GM21526 (cell line): Measurements from ENCODE around the gene PCCA.

Source experiments
- ATAC-seq: cut with Tn5 transposase; IDR thresholded peaks from one replicate; pipeline ENCODE4 v1.9.1; 2021; ENCODE audit warnings: moderate library complexity; ENCODE audit not compliant: unreplicated experiment, low FRiP score

Gene PCCA

DNA sequence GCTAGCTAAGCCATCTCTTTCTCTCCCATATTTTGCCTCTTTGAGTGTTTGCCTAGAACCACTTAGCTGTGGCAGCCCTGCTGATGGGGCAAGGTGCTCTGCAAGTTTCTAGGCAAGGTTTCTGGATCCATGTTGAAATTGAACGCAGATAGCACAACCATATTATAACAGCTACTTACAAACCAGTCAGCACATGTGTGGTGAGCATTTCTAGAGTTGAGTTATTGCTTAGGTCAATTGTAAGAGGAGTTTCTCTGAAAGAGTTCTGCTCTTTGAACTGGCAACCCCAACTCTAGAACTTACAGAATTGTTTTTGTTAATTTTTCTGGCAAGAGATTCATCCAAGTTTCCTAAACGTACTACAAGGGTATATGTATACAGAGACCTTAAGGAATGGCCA, 396.4 kb downstream of the PCCA start:
- no peak for ATAC-seq

DNA sequence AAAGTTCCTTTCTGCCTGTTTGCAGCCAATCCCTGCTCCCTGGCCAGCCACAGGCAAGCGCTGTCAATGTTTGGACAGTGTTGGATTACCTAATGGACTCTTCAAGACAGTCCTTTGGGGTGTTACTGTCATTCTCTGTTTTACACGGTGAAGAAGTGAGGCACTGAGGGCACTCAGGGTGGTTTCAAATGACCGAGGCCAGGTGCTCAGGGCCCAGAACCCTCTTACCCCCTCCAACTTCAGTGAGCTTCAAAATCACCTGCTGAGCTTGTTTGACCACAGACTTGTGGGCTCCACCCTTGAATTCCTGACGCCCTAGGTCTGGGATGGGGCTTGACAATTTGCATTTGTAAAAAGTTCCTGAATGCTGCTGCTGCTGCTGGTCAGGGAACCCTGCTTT, 401.8 kb downstream of the PCCA start:
- ATAC-seq: no peak

DNA sequence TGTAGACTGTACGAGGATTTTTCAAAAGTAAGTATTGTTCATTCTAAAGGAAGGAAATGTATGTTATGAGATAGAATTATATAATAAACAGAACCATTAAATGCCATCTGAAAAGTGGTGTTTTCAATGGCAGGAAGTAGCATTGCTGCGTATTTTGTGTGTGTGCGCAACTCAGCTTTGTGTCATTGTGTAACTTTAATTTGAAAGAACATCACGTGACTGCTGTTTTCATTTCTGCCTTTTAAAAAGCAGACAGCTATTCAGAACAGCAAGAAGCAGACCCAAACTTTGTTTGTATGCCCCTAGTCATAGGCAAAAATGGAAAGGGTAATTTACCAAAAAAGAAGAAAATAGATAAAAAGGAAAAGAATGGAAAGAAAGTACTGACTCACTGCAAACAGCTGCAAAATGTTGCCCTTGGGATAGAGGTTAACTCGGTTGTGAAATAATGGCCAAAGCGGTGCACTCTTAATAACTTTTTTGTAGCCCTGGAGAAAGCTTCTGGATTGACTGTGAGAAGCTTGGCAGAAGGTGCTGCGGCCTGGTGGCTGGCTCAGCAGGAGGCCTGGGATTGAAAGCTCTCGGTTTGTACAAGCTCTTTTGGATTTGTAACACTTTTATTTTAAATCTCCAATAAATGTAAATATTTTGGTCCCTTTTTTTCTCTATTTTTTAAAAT, 402.4 kb downstream of the PCCA start:
- no peak for ATAC-seq

DNA sequence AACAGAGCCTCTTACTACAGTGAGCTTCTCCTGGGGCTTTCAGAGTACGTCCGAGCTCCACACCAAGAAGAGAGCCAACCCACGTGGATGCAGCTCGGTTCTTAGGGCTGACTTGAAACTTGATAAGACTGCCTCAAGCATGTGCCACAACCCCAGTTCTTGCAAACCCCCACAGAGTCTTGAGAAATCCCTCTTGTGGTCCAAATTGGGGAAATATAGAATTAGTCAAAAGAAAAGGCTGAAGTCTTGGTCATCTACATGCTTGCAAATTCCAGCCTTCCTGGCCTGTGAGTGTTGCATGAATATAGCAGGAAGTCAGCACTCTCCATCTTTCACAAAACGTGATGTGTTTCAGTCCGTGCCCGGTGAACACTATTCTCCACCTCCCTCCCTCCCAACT, 404.5 kb downstream of the PCCA start:
- no peak for ATAC-seq

DNA sequence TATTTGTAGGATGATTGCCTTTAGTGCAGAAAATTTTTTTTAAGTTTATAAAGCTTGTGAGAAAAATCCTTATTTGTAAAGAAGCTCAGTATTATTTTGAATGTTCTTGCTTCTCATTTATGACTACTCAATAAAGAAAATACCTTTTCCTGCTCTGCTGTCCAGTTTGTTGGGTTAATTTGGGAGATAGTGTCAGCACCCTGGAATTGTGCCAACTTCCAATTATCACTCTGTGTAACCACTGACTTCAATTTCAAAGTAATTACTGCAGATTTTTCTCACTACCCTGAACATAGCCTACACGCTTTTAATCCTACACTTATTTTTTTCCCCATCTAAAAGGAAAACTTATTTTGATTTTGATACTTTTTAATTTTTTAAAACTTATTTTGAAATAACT, 406.6 kb downstream of the PCCA start:
- ATAC-seq: no peak

DNA sequence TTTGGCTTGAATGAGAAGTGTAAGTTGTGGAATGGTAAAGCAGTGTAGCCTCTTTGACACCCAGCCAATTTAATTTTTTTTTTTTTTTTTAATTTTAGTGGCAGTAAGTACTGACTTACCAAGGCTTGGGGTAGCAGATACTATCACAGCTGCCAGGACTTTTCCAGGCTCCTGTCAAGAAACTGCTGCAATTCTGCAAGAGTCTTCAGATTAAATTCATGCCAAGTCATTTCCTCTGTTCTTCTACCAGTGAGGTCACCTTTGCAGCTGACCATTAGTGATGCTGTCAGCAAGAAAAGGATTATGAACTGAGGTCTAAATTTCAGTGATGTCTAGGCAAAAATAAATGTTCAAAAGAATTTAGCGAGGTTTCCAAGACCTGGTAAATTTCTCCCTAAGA, 408.5 kb downstream of the PCCA start:
- no peak for ATAC-seq

DNA sequence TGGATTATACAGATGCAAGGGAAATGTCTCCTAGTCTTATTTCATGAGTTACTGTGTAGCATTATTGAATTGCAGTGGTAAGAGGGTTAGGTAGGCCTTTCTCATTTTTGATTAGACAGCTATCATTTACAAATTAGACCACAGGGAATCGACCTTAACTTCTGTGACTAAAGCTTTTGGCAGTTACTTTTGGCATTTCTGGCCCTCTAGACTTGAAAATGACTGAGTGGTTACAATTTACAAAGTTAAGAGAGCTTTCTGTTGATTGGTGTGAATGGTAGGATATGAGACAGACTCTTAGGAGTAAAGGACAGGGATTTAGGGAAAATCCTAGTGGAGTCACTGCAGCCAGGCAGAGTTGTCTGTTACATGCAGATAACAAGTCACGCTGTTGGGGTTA, 413.6 kb downstream of the PCCA start:
- ATAC-seq: no peak

DNA sequence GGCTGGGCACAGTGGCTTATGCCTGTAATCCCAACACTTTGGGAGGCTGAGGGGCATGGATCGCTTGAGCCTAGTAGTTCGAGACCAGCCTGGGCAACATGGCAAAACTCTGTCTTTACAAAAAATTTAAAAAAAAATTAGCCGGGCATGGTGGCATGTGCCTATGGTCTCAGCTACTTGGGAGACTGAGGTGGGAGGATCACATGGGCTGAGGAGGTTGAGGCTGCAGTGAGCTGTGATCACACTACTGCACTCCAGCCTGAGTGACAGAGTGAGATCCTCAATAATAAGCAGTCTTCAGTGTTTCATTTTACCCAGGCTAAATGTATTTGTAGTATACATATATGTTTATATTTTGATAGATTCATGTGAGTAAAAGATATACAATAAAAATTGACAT, 414.7 kb downstream of the PCCA start:
- no peak for ATAC-seq

DNA sequence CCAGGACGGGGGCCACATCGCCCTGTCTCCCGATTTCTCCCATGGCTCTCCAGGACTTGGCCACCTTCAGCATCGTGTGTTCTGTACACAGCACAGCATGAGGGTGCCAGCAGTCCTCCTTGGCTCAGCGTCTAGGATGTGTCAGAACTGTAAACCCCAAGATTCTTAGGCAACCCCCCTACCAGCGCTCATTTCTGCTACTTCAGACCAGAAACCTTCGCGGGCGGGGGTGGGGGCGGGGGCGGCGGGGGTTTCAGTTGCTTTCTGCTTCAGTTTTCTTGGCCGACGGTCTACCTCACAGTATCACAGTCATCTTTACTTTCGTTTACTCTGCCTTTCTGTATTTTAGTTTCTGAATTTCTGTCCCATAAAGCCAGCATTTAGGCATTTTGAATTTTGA, 417.3 kb downstream of the PCCA start:
- peak; percentile 83 for ATAC-seq

DNA sequence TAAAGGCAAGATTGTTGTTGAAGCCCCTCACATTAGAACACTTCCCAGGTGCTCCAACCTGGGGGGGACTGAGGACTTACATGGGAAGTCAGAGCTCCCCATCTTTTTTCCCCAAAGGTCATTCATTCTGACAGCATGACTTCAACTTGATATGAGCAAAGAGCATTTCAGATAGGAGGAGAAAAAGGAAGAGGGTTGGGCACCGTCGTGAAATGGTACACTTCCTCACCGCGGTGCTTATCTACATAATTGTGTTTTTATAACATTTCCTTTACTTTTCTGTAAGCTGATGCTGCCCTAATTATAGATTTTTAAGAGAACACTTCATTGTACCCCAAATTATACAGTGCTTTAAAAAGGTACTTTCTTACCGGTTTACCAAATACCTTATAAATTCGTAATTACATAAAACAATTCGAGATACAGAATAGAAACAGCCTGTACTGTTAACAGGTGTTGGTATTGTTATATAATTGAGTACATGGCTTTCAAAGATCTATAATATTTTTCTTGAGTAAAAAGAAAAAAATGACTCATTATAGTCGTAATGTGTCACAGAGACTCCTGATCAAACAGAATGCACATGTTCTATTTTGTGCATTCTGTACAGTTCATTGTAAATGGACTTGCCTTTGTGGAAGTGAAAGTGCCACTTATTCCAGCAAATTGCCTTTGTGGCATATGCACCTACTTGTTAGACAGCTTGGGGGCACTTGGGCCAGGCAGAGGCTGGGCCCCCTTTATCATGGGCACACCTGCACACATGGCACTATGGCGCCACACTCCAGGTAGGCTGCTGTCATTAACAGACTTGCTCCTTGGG, 417.9 kb downstream of the PCCA start:
- peak; percentile 30 for ATAC-seq

DNA sequence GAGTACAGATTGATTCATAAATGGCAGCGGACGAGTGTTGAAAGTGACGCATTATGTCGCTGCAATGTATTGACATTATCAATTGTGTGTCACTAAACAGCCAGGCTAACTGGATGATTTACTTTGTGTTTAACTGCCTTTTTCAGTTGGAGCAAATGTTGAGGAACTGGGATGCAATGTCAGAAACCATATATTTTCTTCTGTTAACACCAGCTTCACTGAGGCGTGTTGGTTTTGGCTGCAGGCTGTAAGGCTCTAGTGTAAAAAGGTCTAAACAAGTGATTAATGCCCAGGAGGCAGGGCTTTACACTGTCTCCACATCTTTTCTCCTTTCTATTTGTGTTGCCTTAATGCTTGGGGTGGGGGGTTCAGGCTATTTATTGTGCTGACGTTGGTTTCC, 419.6 kb downstream of the PCCA start:
- ATAC-seq: no peak

DNA sequence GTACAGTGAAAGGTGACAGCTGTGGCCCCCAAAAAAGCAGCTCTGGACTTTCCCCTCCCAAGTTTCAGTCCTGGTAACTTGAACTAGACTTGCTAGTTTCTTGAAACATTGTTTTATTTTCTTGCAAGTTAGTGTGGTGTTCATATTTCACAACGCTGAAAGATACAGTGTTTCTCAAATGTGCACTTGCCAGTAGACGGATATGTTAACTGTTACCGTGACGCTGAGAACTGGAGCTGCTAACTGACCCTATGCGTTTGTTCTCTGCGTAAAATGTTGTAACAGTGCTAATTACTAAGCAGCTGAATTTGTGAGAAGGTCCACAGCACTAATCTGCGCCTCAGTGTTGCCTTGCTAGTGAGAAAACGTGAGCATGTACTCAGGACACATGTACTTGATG, 420.1 kb downstream of the PCCA start:
- ATAC-seq: no peak

DNA sequence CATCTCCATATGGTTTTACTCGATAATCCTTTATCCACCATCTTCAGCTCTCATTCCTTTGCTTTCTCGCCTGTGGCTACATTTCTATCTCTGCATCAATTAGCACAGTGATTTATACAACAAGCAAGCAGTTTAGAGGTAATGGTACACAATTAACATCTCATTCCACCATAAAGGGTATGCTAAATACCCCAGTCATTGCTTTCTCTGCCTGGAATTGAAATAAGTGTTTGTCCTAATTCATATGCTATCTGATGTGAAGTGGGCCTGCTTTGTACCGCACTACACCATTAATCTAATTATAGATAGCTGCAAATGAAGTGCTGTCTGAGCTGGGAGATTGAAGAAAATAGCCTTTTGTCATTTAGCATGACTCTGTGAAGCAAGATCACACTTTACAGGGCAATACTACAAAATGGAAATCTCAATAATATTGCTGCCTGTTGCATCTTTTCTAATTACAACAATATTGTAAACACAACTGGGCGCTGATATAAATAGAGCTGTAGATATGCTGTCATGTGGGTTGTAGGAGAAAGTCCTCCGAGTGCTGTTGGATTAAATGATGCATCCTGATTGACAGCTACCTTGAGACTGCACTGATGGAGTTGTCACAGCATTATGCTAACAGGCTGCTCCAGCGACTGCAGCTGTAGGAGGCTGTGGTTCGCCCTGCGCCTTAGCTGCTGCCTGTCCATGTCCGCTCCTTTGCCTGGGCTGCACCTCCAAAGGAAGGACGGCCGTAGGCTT, 421.5 kb downstream of the PCCA start:
- ATAC-seq: no peak

DNA sequence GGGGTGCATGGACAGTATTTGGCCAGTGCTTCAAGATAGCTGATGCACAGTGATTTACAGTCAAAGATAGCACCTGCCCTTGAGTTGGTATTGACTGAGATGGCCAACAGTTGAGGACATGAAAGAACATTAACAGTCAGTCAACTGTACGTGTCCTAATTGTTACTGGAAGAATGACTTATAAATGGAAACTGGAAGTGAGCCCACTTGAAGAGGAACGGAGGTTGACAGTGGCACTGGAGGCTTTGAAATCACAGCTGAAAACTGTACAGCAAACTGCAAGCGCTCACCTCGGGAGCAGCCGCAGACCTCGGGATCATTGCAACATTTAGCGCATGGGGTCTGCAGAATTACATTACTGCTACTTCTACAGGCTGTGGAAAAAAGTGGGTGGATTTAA, 422.6 kb downstream of the PCCA start:
- no peak for ATAC-seq

DNA sequence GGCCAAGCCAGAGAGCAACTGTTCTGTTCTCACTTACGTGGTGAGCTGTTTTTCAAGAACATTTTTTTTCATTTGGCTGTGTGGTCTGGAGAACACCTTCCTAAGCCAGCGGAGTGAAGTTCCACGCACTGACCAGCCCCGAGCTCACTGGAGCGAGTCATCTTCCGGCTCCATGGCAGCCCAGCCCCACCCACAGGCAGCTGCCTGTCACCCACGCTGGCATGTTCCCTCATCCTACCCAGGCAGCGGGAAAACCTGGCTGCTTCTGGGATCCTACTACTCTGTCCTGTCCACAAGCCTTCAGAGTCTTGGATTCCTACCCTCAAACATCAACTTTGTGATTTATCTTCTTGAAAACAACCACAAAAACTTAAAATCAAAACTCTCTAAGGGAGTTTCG, 423.5 kb downstream of the PCCA start:
- ATAC-seq: no peak

DNA sequence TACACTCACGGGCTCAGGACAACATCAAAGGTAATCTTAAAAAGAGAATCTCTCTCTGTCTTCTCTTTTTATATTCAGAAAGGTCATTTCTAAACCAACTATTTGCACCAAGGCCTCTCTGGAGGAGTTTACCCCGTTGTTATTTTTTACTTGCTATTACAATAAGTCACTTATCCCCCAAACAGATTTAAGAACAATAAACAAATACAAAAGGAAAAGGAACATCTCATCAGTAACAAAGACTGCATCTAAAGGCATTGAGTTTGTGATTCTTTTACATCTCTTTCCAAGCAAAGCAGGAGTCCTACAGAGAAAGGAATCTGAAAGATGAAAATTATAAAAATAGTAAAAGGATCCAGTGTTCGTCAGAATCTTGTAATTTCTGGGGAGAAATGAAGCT, 424.3 kb downstream of the PCCA start:
- ATAC-seq: no peak

DNA sequence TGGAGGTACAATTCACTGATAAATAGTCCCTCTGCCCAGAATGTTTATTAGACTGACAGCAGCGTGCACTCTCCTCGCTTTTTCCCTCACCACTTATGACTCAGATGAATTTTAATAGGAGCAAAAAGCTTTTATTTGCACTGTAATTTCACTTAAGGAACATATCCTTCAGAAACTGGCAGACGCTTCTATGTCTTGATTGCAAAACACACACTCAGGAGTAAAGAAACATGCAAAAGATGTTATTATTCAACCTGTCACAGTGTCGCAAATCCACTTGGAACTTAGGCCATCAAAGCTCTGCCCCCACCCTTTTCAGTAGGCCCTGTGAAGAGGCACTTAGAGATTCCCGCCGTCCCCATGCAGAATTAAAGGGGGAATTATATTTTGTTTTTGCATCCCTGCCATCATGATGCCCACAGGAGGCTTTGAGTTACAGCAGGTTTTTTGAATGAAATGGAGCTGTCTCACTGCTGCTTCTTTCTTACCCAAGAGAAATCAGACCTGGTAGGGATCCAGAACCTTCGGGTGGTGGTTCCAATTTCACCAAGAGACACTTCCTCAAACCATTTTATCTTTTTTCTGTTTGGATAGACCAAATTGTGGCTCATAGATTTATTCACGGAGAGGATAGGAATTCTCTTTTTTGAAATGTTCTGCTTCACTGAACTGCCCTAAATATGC, 425.2 kb downstream of the PCCA start:
- no peak for ATAC-seq

DNA sequence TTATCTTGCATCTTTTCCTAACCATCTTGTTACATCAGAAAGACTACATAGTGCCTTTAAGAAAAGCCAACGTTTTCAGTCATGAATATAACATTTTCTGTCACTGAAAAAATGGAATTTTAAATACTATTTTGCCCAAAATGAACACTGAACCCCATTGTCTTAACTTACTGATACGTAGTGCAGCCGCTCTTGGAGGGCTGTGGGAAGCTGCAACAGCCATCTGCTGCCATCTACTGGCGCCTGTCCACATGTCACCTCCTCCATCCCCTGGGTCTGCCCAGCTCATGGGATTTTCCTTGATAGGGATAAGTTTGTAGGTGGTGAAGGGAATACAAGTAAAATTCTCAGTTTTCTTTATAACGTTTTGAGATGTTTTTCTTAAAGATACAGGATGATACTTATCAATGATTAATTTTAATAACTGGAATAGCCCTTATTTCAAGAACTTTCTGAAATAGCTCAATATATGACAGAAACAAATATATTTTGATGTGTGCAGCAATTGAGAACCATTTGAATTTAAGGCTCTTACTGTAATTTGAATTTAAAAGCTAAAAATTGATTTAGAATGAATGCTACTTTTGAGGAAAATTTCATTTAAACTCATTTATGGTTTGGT, 426.0 kb downstream of the PCCA start:
- ATAC-seq: peak; percentile 94

DNA sequence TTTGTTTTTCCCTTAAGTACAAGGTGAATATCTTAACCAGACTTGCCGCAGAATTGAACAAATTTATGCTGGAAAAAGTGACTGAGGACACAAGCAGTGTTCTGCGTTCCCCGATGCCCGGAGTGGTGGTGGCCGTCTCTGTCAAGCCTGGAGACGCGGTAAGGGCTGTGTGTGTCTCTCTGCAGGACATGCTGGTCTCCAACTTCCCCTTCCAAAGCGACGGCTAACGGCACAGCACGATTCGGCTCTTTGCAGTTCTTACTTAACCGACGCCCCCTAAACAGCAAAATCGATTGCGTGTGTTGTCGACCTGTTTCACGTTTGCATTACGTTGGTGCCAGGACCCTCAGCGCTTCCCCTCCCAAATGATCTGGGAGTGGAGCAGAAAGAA, 426.5 kb downstream of the PCCA start:
- ATAC-seq: no peak

DNA sequence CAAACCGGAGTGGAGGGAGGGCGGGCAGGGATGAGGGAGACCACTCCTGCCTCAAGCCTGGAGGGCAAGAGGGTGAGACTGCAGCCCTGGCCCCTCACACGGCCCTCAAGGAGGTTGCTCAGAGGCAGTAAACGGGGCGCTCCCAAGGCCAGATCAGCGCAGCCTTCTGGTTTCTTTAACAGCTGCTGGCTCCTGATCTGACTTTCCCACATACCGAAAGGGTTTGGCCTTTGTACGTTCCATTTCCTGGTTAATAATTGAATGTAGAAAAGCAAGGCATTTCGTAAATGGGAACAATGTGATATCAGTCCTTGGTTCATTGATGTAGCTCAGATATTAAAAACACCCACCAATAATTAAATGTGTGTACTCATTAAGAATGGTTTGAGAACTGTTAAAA, 428.2 kb downstream of the PCCA start:
- no peak for ATAC-seq

DNA sequence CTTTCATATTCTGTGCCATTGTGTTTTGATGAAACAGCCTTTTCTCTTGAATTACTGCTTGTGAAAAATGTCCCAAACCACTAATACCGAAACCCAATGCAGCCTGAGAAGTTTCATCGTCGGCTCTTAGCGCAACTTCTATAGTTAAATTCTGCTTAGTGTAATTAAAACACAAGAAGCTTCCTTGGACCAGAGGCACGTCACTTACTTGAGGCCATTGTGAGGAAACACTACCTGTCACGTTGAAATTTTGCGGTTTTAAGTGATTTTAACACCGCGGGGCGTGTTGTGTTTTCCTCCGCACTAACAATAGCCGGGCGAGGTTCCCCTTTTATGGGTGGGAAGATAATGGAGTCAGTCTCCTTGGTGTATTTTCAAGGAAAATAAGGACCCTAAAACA, 428.8 kb downstream of the PCCA start:
- no peak for ATAC-seq
